NCI-H146 treated with DMSO at 0.1 percent for 48 hours (cell line): ENCODE data around the gene LRRC8B.

Experiments
- DNase-seq: peaks from one replicate; lab custom pipeline; 2025; ENCODE audit not compliant: unreplicated experiment; lab: John Stamatoyannopoulos, UW

LRRC8B gene

GRCh38 chr1:89546082-89546889, 21.7 kb downstream of the LRRC8B start:
- DNase-seq = no peak

- DNase-seq = no peak
Measured at GRCh38 chr1:89546934-89547562, 22.4 kb downstream of the LRRC8B start.

- DNase-seq = peak; percentile 83
Measured at GRCh38 chr1:89547563-89548116, 23.0 kb downstream of the LRRC8B start.

- DNase-seq = no peak
Measured at GRCh38 chr1:89548122-89548857, 23.7 kb downstream of the LRRC8B start.

- no peak for DNase-seq
Measured at GRCh38 chr1:89550995-89551394, 26.4 kb downstream of the LRRC8B start.

GRCh38 chr1:89552471-89553081, 27.9 kb downstream of the LRRC8B start:
- peak; percentile 82 for DNase-seq

- DNase-seq = peak; percentile 94
Measured at GRCh38 chr1:89553157-89553556, 28.5 kb downstream of the LRRC8B start.

GRCh38 chr1:89555550-89555949, 30.9 kb downstream of the LRRC8B start:
- no peak for DNase-seq

- DNase-seq = no peak
Measured at GRCh38 chr1:89556726-89557444, 32.3 kb downstream of the LRRC8B start.

- no peak for DNase-seq
Measured at GRCh38 chr1:89557445-89557825, 32.8 kb downstream of the LRRC8B start.

- DNase-seq = no peak
Measured at GRCh38 chr1:89557956-89558355, 33.3 kb downstream of the LRRC8B start.

- DNase-seq = no peak
Measured at GRCh38 chr1:89563957-89564604, 39.5 kb downstream of the LRRC8B start.

GRCh38 chr1:89565521-89565920, 40.9 kb downstream of the LRRC8B start:
- no peak for DNase-seq

- no peak for DNase-seq
Measured at GRCh38 chr1:89566761-89567174, 42.1 kb downstream of the LRRC8B start.

GRCh38 chr1:89567797-89568196, 43.2 kb downstream of the LRRC8B start:
- no peak for DNase-seq

GRCh38 chr1:89573410-89573809, 48.8 kb downstream of the LRRC8B start:
- DNase-seq = no peak

GRCh38 chr1:89574621-89575020, 50.0 kb downstream of the LRRC8B start:
- DNase-seq = no peak

- DNase-seq = no peak
Measured at GRCh38 chr1:89575207-89575606, 50.6 kb downstream of the LRRC8B start.

- DNase-seq = peak; percentile 34
Measured at GRCh38 chr1:89576013-89576412, 51.4 kb downstream of the LRRC8B start.

GRCh38 chr1:89578151-89578550, 53.5 kb downstream of the LRRC8B start:
- no peak for DNase-seq
